Endothelial cell of umbilical vein (primary cell): ENCODE data around the gene ABTB2.

Experiments
- MYC ChIP-seq: IDR thresholded peaks from one replicate; pipeline ENCODE4 v1.6.1; 2011; ENCODE audit warnings: mild to moderate bottlenecking, low read depth, low read length
- POLR2A ChIP-seq: IDR thresholded peaks from 2 replicates; pipeline ENCODE4 v1.6.1; 2012; ENCODE audit warnings: low read depth, mild to moderate bottlenecking, control low read depth, low read length
- POLR2AphosphoS5 ChIP-seq: IDR thresholded peaks from 2 replicates; pipeline ENCODE4 v1.6.1; 2012; ENCODE audit warnings: low read depth, mild to moderate bottlenecking, control low read depth, low read length, moderate library complexity; ENCODE audit not compliant: insufficient read depth
- TF ChIP-seq, protein P1 (sequence below), 2 donors: IDR thresholded peaks; 1 replicate in 1 of 2; 2 replicates in 1 of 2; pipeline ENCODE4 v1.5.1; 2011; ENCODE audit warnings: low read length in 2 of 2, mild to moderate bottlenecking in 2 of 2, moderate library complexity in 2 of 2, control low read depth in 1 of 2, inconsistent platforms in 1 of 2, low read depth in 1 of 2; ENCODE audit not compliant: insufficient read depth in 1 of 2; ENCODE audit errors: extremely low read depth in 1 of 2

DNA sequence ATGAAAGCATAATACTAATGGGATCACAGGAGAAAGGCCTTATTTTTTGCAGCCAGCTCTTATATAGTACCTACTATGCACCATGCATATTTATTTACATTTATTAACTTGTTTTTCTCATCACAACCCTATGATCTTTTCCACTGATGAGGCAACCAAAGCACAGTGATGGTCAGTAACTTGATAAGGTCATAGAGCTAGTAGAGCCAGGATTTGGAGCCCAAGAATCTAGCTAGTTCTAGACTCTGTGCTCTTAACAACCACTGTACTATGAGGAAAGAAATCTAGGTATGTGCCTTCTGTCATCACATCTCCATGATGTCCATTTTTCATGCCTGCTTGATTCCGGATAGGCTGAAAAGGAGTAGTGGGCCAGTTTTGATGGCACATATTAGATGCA, 24.0 kb upstream of the ABTB2 start:
- TF ChIP-seq, protein P1, sequence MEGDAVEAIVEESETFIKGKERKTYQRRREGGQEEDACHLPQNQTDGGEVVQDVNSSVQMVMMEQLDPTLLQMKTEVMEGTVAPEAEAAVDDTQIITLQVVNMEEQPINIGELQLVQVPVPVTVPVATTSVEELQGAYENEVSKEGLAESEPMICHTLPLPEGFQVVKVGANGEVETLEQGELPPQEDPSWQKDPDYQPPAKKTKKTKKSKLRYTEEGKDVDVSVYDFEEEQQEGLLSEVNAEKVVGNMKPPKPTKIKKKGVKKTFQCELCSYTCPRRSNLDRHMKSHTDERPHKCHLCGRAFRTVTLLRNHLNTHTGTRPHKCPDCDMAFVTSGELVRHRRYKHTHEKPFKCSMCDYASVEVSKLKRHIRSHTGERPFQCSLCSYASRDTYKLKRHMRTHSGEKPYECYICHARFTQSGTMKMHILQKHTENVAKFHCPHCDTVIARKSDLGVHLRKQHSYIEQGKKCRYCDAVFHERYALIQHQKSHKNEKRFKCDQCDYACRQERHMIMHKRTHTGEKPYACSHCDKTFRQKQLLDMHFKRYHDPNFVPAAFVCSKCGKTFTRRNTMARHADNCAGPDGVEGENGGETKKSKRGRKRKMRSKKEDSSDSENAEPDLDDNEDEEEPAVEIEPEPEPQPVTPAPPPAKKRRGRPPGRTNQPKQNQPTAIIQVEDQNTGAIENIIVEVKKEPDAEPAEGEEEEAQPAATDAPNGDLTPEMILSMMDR (IDR thresholded peaks at IDR 0.05; ENCODE audit: extremely low read depth in 1 of 2, insufficient read depth in 1 of 2, low read depth in 1 of 2, low read length in 2 of 2), result no peak
- TF ChIP-seq POLR2AphosphoS5, result no peak
- no peak for TF ChIP-seq POLR2A
- no peak for TF ChIP-seq MYC
